Body of pancreas (tissue), 4 donors: ENCODE measurements around the gene CRACDL.

Experiments
- CTCF ChIP-seq, 7 experiments: fragments of 450-650 bp in 4 of 7; fragments of 200-600 bp in 3 of 7; sonication (generic) in 3 of 7; IDR thresholded peaks; one replicate each; pipeline ENCODE4 v1.5.1; 2016 to 2019; ENCODE audit warnings: antibody characterized with exemption in 7 of 7
- POLR2A ChIP-seq, 3 donors: fragments of 450-650 bp; IDR thresholded peaks; one replicate each; pipeline ENCODE4 v1.6.1; 2016; ENCODE audit warnings: antibody characterized with exemption in 3 of 3, mild to moderate bottlenecking in 2 of 3

- TF ChIP-seq CTCF (IDR thresholded peaks at IDR 0.05) (no peak), POLR2A (IDR thresholded peaks at IDR 0.05) (no peak)
These were observed 27.1 kb downstream of the CRACDL start for GRCh38 chr2:98908931-98909316.
